ENCODE data around the gene MUC20. TPM values are rescaled to one million over a fixed set of nuclear protein-coding genes. Genes with fewer than 3 reads are reported as not detected.
"Not testable (repeated sequence)": the region's sequence is repeated elsewhere in the genome, so short reads cannot be mapped to it uniquely, and the experiment has no call there.

Gene MUC20
- total and polyA plus RNA-seq, 2 of the 8 experiments (the other 6 are each of a cell fraction or from before 2014, with no cell fraction given): 0.24 to 0.26 TPM

- H2BK120ac ChIP-seq (replicated peaks; ENCODE audit: low read depth, low read length); H3K4me3 ChIP-seq (ENCODE audit: extremely low read depth in 1 of 4, insufficient read depth in 2 of 4, low read depth in 3 of 4, low read length in 4 of 4): not testable (repeated sequence)
- WGBS, 2 experiments (ENCODE audit: extremely low coverage in 1 of 2, insufficient coverage in 1 of 2, insufficient read length in 1 of 2, insufficient replicate concordance in 2 of 2, low coverage in 1 of 2, low lambda C conversion rate in 2 of 2, missing lambda C conversion rate in 1 of 2): 85% methylated on average over 9 of the region's 12 CpGs; no CpG with 5 or more reads in 1 of the 2 experiments
Observed at GRCh38 chr3:195781236-195781635, 60.5 kb downstream of the MUC20 start.

More at GRCh38 chr3:195781236-195781635, 60.5 kb downstream of the MUC20 start:
- H4K91ac ChIP-seq (replicated peaks; ENCODE audit: insufficient read length, low read length); H3K23me2 ChIP-seq (ENCODE audit: low read depth, low read length); H4K5ac ChIP-seq (ENCODE audit: insufficient read length, low read depth, low read length); H4K8ac ChIP-seq (ENCODE audit: extremely low read depth, insufficient read depth, low read length); H2BK15ac ChIP-seq (ENCODE audit: low read length); H3K56ac ChIP-seq (replicated peaks; ENCODE audit: insufficient read length, low read depth, low read length); H3K79me2 ChIP-seq (ENCODE audit: control insufficient read depth in 1 of 2, insufficient read depth in 2 of 2, low read length in 2 of 2); H2BK12ac ChIP-seq (ENCODE audit: low read depth, low read length); H3K4ac ChIP-seq (replicated peaks; ENCODE audit: insufficient read length, low read depth, low read length); H3K9me3 ChIP-seq (ENCODE audit: insufficient read depth in 2 of 2, low read depth in 1 of 2, low read length in 1 of 2); H3K27me3 ChIP-seq (replicated peaks in 1 of 4; ENCODE audit: control insufficient read depth in 3 of 4, extremely low read depth in 1 of 4, insufficient read depth in 3 of 4, low read length in 3 of 4); H2BK5ac ChIP-seq (ENCODE audit: low read depth, low read length); H3K18ac ChIP-seq (ENCODE audit: extremely low read depth, low read length); H2AK5ac ChIP-seq (ENCODE audit: low read depth, low read length); H3K79me1 ChIP-seq (ENCODE audit: low read depth, low read length); H3K27ac ChIP-seq (ENCODE audit: low read depth, low read length); H3K4me1 ChIP-seq (replicated peaks in 1 of 4; ENCODE audit: control insufficient read depth in 3 of 4, insufficient read depth in 4 of 4, low read length in 3 of 4); H3K14ac ChIP-seq (ENCODE audit: insufficient read length); FAIRE-seq; H3K9ac ChIP-seq (replicated peaks in 1 of 4; ENCODE audit: extremely low read depth in 1 of 4, low read depth in 3 of 4, low read length in 3 of 4); H2BK20ac ChIP-seq (ENCODE audit: low read length); H3K36me3 ChIP-seq (ENCODE audit: control insufficient read depth in 2 of 4, insufficient read depth in 4 of 4, low read length in 3 of 4); H4K20me1 ChIP-seq (replicated peaks in 1 of 2; ENCODE audit: control insufficient read depth in 1 of 2, insufficient read depth in 2 of 2, low read length in 2 of 2); H3K4me2 ChIP-seq (ENCODE audit: insufficient read depth in 1 of 2, low read depth in 2 of 2, low read length in 2 of 2); CTCF ChIA-PET (ENCODE audit: partially characterized antibody); H3K23ac ChIP-seq (ENCODE audit: insufficient read length); H2AFZ ChIP-seq (ENCODE audit: low read length); POLR2A ChIA-PET (ENCODE audit: partially characterized antibody); DNase-seq (ENCODE audit: low read depth in 1 of 2, low spot score in 2 of 2): not testable (repeated sequence)

MicroRNA genes within 50 kb of the gene (microRNA counts, 767-probe panel; counts per million panel counts)
- microRNA hsa-miR-570-3p: 879 counts per million, percentile 95 among the panel's probes with 10 or more counts

Small RNA genes lying within 50 kb of the gene (microRNA-seq; reads per million reads assigned to microRNA genes)
- 0 reads per million in 2 experiments for gene MIR570 (ENCODE audit: borderline microRNAs expressed in 2 of 2, borderline number of aligned reads in 2 of 2, borderline replicate concordance in 1 of 2)

Small RNA genes lying within 50 kb of the gene (small RNA-seq; reads per million reads assigned to genes)
- gene MIR570 (ENCODE audit: insufficient read depth): not detected

Other genes starting within 250 kb of the MUC20 start
- gene PPP1R2, start 177.7 kb upstream of the MUC20 start, total RNA-seq (2021; fragmentation: NEBNext Ultra II Directional; extraction: Animal tissue kit (Norgen Biotek cat#: 25700)): 26.5 and 27.4 TPM in 2 replicates
- gene PPP1R2, start 177.7 kb upstream of the MUC20 start, polyA plus RNA-seq (2011; rRNA removed): 14.0 and 20.5 TPM in 2 replicates
- not detected in 2 replicates for gene APOD, start 137.0 kb upstream of the MUC20 start, total RNA-seq (2021; fragmentation: NEBNext Ultra II Directional; extraction: Animal tissue kit (Norgen Biotek cat#: 25700))
- not detected in 2 replicates for gene APOD, start 137.0 kb upstream of the MUC20 start, polyA plus RNA-seq (2011; rRNA removed)
- gene MUC4, start 91.0 kb downstream of the MUC20 start, total RNA-seq (2021; fragmentation: NEBNext Ultra II Directional; extraction: Animal tissue kit (Norgen Biotek cat#: 25700)): 1.4 and 2.0 TPM in 2 replicates
- gene MUC4, start 91.0 kb downstream of the MUC20 start, polyA plus RNA-seq (2011; rRNA removed): 0.89 and 2.0 TPM in 2 replicates
- gene TNK2, start 187.6 kb downstream of the MUC20 start, total RNA-seq (2021; fragmentation: NEBNext Ultra II Directional; extraction: Animal tissue kit (Norgen Biotek cat#: 25700)): 33.9 and 38.6 TPM in 2 replicates
- 10.4 and 18.2 TPM in 2 replicates for gene TNK2, start 187.6 kb downstream of the MUC20 start, polyA plus RNA-seq (2011; rRNA removed)

Measured in H1 (cell line).